HG03196 (cell line): ENCODE data around the gene CHST11.
"Not testable (repeated sequence)": the region's sequence is repeated elsewhere in the genome, so short reads cannot be mapped to it uniquely, and the experiment has no call there.

Experiments used
- ATAC-seq: cut with Tn5 transposase; IDR thresholded peaks from one replicate; pipeline ENCODE4 v1.9.1; 2021; ENCODE audit not compliant: unreplicated experiment

CHST11 gene

DNA sequence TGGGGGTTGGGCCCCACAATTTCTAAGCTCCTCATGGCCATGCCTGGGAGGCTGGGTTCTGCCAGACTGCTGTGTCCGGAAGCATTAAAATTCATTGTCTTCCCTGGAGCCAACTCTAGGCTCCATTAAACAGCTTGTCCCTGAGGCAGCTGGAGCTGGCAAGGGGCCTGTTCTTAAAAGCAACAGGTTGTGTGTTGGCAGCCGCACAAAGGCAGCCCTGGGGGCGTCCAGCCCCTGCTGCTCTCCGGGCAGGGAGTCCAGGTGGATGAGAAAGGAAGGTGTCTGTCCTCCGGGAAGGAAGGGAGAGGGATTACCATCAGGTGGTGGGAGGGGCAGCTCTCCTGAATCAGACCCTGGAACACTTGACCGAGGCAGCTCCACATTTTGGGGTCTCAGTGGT is 98.9 kb downstream of the CHST11 start:
- no peak for ATAC-seq

DNA sequence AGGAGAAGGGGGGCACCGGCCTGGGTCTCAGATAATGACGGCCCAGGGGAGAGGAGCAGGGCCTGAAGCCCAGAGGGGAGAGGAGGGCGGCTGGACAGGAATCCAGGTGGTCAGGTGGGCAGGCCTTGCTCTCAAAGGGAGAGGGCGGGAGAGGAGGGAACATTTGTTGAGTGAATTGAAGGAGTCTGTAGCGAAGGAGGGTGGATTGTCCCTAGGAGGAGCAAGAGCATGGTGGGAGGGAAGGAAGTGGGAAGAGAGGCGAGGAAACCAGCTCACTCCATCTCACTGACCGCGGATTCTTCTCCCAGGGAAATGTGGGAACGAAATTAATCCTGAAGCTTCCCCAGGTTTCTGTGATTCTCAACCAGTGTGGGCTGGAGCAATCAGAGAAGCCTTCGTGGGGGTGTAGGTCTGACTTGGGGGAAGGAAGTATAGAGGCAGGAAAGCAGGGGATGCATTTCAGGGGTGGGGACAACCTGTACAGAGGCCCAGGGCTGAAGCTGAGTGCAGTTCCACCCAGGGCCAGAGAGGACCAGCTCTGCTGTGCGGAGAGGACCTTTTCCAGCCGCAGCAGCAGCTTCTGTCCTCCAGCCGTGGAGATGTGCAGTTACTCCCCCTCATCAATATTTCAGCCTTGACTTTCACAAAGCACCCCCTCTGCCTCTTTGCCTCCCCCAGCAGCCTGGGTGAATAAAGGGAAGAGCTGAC is 100.9 kb downstream of the CHST11 start:
- ATAC-seq, result no peak

DNA sequence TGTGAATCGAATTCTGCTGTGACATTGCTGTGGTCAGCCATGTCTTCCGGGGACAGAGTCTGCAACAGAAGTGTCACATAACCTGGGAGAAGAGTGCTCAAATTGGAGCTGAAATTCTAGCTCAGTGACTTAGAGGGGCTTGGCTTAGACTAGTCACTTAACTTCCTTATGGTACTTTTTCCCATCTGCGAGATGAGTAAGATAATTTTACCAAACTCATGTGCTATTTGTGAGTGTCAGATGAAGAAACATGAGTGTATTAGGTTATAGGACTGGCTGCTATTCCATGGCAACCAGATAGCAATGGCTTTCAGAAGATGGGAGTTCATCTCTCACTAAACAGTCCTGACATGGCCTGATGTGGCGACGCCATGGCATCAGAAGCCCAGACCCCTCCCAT is 104.1 kb downstream of the CHST11 start:
- no peak for ATAC-seq

DNA sequence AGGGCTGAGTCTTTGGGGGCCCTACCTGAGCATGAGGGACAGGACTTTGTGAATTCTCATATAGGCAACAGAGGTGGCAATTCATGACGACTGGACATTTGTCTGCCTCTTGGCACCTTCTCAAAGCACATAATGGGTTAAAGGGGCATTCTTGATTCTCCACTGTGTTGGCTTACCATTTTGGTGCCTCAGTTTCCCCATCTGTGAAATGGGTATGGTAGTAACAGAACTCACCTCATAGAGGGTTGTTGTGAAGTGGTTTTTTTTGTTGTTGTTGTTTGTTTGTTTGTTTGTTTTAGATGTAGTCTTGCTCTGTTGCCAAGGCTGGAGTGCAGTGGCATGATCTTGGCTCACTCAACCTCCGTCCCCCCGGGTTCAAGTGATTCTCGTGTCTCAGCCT is 106.0 kb downstream of the CHST11 start:
- no peak for ATAC-seq

DNA sequence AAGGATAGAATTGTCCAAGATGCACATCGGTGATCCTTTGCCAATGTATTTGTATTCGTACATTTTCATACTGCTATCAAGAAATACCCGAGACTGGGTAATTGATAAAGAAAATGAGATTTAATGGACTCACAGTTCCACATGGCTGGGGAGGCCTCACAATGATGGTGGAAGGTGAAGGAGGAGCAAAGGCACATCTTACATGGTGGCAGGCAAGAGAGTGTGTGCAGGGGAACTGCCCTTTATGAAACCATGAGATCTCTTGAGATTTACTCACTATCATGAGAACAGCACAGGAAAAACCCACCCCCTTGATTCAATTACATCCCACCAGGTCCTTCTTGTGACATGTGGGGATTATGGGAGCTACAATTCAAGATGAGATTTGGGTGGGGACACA is 107.9 kb downstream of the CHST11 start:
- ATAC-seq, result not testable (repeated sequence)

DNA sequence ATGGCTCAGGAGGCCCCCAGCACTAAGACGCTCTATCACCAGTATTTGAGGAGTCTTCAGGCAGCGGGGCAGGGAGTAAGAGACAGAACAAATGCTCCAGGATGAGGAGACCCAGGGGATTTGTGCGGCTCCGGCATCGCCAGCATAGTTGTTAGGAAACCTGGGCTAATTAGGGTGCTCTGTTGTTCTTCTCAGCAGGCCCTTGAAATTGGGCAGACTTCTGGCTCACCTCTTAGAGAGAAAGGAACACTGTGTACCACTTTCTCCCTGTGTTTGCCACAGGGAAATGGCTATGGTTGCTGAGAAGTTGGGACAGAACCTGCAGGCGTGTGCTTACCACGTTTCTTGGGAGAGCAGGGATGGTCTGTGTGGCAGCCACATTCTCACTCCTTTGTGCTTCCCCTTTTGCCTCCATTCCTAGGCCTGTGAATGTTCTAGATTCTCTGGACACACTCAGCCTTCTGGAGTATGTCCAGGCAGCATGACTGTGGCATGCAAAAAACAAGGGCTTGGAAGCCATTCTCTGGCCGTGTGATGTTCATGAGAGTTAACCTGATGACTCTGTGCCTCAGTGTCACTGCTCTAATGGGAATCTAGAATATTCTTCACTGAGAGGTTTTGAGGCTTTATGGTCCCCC is 109.0 kb downstream of the CHST11 start:
- no peak for ATAC-seq

DNA sequence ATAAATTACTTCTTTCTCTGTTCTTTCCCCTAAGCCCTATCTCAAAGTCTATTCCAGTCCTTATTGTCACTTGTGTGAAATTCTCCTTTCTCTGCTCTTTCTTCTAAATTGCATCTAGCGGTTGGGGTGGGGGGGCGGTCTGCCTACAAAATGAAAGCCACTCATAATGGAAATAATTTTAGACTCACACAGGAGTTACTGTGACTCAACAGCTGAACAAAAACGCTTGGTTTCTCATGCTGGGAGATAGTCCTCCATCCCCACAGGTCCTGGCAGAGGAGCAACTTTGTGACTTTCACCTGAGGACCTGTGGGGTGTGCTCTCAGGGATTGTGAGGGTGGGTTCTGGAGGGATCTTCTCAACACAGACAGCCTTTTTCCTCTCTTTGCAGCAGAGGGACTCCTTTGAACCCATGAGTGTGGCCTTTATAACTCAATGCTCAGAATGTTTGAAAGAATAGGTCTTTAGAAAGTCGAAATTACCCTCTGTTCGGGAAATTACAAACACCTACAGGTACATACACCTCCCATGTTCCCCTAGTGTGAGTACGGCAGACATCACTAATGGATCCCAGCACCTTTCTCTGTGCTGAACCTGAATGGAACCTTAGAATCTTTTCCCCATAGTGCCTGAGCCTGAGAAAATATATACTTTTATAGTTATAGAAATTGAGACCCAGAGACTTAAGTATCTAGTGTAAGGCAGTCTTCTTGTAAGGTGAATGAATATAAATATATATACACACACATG is 109.7 kb downstream of the CHST11 start:
- ATAC-seq, result no peak

DNA sequence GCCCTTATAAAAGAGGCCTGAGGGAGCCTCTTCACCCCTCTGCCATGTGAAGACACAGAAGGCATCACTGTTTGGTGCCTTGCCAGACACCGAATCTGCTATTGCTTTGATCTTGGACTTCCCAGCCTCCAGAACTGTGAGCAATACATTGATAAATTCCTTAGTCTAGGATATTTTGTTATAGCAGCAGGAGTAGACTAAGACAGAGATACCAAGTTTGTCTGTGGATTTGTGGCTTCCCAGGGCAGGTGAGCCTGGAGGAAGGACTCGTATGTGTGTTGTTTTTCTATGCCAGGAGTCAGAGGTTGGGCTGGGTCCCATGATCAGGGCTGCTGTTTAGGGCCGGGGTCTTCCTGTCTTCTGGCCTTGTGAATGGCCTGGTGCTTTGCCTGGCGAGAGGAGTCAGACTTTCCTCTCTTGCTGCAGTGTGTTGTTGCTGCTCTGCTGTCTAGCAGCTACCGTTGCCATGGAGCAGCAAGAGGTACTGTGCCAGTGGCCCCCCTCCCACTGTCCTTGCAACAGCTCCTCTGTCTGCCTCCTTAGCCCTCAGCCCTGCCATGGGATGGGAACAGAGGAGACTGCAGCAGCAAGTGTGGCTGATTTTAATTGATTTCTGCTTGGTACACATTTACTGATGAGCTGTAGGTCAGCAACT is 111.2 kb downstream of the CHST11 start:
- no peak for ATAC-seq

DNA sequence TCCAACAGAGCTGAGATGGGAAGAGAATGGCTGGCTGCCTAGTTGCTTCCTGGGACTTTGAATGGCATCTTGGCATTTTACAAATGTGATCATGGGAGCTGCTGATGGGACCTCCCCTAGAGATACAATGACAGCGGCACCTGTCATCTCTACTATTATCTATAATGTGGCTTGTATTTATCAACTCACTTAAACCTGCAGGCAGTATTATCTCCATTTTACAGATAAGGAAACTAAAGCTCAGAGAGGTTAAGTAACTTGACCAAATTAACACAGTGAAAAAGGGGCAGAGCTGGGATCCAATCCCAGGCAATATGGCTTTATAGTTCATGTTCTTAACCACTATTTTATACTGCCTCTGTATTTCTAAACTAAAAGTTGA is 111.7 kb downstream of the CHST11 start:
- ATAC-seq, result no peak

DNA sequence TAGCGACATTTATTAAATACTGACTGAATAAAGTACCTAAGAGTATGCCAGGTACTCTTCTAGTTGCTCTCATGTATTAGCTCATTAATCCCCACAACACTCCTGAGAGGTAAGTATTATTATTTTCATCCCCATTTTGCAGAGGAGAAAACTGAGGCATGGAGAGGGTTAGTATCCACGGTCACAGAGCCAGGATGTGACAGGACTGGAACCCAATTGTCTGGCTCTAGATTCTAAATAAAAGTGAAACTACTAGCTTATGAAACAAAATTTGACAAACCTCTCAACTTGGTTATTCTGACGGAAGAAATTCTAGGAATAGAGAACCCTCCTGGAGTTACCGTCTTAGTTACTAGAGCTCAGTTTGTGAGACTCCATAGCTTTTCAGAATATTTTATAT is 112.2 kb downstream of the CHST11 start:
- ATAC-seq, result no peak

DNA sequence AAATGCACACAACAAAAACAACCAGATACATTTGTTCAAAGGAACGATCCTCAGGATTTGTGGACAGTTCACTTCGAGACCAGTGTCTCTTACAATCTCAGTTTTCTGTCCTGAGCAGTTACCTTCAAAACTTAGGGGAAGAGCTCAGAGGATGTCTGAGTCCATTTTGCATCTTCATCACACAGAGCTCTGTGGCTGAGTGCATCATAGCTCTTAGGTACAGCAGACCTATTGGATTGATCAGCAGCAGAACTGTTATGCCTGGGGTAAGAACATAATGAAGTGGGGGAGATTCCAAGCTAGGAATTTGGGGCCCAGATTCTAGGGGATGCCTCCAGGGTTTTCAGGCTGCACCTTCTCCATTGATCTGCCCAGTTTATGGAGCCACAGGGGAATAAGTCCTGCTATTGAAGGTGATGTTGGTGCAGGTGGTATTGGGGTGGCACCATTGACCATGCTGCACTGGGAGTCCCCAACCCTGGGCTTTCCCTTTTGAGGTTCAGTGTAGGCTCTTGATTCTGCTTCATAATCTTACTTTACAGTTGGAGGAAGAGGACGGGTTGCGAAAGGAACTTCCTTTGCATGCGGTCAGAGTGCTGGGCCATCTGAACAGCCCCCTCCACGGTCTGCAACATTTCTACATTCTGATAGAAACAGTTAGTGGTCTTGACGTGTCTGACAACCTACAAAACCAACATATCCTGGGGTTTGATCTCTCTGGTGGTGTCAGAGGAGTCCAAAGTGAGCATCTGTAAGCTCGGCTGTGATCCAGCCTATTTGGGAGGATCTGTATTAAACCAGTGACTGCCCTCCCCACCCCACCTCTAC is 112.8 kb downstream of the CHST11 start:
- ATAC-seq, result peak; percentile 76

DNA sequence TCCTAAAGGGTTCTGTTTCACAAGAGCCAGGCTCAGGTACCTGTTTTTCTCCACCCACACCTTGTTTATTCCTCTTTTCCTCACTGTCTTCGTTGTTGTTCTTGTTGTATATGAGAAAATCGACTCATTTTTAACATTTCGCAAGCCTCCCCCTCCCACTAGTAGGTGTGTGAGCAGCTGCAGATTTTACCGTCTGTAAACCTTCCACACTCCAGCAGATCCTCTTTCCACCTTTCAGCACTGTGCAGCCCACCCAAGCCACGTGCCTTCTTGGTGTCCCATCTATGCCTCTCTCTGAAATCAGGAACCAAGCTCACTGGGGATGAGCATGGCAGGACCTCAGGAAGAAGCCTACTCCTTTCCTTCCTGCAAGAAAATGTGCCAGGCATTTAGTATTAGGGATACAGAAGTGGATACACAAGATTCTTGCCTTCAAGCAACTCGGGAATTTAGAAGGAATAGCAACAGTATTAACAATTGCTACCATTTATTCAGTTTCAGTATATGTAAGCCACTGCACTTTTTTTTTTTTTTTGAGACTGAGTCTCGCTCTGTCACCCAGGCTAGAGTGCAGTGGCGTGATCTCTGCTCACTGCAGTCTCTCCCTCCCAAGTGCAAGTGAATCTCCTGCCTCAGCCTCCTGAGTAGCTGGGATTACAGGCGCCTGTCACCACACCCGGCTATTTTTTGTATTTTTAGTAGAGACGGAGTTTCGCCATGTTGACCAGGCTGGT is 113.6 kb downstream of the CHST11 start:
- peak; percentile 15 for ATAC-seq

DNA sequence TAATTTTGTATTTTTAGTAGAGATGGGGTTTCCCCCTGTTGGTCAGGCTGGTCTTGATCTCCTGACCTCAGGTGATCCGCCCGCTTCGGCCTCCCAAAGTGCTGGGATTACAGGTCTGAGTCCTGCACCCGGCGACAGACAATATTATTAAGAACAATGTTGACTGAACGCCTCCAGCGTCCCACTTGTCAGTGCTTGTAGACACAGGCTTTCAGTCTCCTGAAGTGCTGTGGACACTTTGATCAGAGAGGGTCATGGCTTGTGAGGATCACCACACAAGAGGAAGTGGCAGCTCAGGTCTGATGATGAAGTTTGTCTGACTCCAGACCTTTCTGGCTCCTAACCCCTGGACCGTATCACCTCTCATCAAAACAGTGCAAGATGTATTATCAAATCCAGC is 114.6 kb downstream of the CHST11 start:
- no peak for ATAC-seq

DNA sequence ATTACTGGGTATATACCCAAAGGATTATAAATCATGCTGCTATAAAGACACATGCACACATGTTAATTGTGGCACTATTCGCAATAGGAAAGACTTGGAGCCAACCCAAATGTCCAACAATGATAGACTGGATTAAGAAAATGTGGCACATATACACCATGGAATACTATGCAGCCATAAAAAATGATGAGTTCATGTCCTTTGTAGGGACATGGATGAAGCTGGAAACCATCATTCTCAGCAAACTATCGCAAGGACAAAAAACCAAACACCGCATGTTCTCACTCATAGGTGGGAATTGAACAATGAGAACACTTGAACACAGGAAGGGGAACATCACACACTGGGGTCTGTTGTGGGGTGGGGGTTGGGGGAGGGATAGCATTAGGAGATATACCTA is 117.6 kb downstream of the CHST11 start:
- ATAC-seq, result not testable (repeated sequence)

DNA sequence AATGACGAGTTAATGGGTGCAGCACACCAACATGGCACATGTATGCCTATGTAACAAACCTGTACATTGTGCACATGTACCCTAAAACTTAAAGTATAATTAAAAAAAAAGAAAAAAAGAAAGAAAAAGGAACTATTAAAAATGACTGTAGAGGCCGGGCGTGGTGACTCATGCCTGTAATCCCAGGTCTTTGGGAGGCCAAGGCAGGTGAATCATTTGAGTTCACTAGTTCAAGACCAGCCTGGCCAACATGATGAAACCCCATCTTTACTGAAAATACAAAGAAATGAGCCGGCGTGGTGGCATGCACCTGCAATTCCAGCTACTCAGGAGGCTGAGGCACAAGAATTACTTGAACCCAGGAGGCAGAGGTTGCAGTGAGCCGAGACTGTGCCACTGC is 118.0 kb downstream of the CHST11 start:
- not testable (repeated sequence) for ATAC-seq

DNA sequence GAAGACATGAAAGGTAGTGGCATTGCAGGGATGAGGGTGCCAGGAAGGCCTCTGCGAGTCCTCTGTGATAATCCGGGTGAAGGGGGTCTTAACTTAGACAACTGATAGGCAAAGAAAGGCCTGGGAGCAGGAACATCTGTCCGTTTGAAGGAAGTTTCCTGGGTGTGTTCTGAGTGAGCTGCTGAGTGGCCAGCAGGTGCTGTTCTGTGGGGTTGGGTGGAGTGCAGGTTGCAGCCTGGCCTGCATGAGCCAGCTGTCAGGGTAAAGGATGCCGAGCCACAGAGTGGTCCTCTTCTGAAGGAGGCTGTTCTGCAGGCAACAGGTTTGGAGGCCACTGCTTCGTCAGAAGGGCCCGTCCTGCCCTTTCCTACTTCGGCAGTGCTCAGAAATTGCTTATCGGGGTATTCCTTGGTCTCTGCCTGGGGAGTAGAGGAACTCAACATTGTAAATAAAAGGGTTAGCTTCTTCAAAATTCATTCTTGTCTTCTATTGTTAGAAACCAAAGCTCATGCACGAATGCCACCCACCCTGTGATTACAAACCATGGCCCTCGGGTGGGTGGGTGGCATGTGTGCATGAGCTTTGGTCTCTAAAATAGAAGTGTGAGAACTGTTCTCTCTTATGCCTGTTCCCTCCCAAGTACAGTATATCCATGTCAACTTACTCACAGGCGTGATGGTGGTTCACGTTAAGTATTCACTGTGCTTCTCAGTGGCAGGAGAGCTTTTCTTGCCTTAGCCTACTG is 118.9 kb downstream of the CHST11 start:
- no peak for ATAC-seq

DNA sequence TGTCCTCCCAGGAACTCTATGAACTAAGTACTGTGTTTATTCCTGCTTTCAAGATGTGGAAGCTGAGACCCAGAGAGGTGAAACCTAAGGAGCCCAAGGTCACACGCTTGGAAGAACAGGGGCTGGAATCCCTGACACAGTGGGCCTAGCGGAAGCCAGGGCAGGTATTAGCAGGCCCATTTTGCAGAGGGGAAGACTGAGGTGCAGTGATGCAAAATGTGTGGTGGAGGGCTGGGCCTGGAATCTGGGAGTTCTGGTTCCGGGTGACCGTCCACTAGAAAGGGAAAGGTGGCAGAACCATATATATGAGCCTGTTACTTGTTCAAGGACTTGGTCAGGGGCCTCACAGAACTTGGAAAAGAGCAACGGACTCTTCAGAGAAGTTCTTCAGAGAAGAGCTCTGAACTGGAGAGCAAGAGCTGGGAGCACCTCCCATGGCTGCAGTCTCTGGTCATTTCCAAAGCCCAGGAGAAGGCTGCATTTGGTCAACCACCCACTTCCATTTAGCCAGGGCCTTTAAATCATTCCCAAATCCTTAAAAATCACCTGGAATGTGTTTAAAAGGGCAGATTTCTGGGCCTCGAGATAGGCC is 119.5 kb downstream of the CHST11 start:
- no peak for ATAC-seq

DNA sequence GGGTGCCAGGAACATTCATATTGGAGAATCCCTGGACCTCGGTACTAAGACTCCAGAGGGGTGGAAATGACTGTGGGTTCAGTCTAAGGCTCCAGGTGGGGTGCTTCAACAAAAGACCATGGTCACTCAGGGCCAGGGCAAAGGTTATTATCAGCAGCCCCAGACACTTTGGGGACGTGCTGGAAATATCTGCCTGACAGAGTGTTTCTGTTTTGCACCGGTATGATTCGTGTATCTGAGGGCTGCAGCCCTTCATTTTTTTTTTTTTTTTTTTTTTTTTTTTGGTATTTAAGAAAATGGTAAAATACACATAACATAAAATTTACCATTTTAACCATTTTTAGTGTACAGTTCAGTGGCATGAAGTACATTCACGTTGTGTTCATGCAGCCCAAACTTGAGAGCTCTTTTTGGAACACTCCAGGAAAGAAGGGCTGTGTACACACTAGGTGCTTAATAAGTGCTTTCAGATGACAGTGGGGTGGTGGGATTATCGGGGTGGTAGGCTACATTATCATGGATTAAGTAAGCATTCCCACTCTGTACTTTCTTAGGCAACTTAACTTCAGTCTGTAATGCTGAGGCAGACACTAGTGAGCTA is 120.3 kb downstream of the CHST11 start:
- ATAC-seq, result no peak

DNA sequence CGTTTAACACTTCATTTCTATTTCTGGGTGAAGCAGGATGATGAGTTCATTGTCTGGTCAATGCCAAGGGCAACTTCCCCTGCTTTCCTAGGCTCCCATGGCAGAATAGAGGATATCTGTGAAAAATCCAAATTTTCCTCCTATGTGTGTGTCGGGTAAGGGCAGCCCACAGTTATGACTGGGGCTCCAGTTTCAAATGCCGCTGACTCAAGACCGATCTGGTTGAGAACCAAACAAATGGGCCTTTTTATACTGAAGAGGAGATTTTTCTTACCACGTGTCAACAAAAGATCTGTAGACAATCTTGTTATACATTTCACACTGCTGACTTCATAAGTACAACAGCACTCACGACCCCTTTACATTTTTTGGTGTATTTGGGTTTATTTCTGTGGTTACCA is 120.8 kb downstream of the CHST11 start:
- no peak for ATAC-seq
